ENCODE measurements around the gene DNHD1.

The DNHD1 gene

GRCh38 chr11:6587360-6587953 is 90.4 kb downstream of the DNHD1 start:
- no peaks in the 10 kb centered on the region for H3K4me1 ChIP-seq (ENCODE audit: low read length)
- no peak overlapping the region for H3K4me2 ChIP-seq (ENCODE audit: low read depth, low read length)
- no peaks in the 10 kb centered on the region for H3F3A ChIP-seq (ENCODE audit: insufficient read depth, low read length)
- no peak for DNase-seq
- H3K9ac ChIP-seq (ENCODE audit: low read length), result no peak overlapping the region
- no peaks in the 10 kb centered on the region for H3K9me2 ChIP-seq (replicated peaks; ENCODE audit: insufficient read depth, low read length)
- no peaks in the 10 kb centered on the region for H4K20me1 ChIP-seq (ENCODE audit: insufficient read depth, low read length)
- H2AFZ ChIP-seq (ENCODE audit: low read length), result no peak overlapping the region
- H3K9me3 ChIP-seq (replicated peaks; ENCODE audit: insufficient read depth, low read length), result no peaks in the 10 kb centered on the region
- H3K4me3 ChIP-seq (ENCODE audit: low read length), result no peak overlapping the region
- TF ChIP-seq EZH2phosphoT487 (IDR thresholded peaks at IDR 0.05; ENCODE audit: low read length), result no peak
- H3K27ac ChIP-seq (ENCODE audit: low read length), result no peak overlapping the region
- peaks cover 23% of the 10 kb centered on the region; the same call in 1 of the 2 replicates for H3K79me2 ChIP-seq (ENCODE audit: low read length)
- no peaks in the 10 kb centered on the region for H3K36me3 ChIP-seq (replicated peaks; ENCODE audit: insufficient read depth, low read length)
- no peaks in the 10 kb centered on the region for H3K27me3 ChIP-seq (replicated peaks; ENCODE audit: insufficient read depth, low read length)

GRCh38 chr11:6588018-6588417 is 90.9 kb downstream of the DNHD1 start:
- TF ChIP-seq EZH2phosphoT487 (IDR thresholded peaks at IDR 0.05; ENCODE audit: low read length), result no peak
- TF ChIP-seq EZH2 (optimal IDR thresholded peaks at IDR 0.05; ENCODE audit: low read depth, low read length), result no peak

GRCh38 chr11:6594142-6594768 is 97.2 kb downstream of the DNHD1 start:
- Histone ChIP-seq H3K9me2 (replicated peaks; ENCODE audit: insufficient read depth, low read length) (no peaks in the 10 kb centered on the region), H3K27me3 (replicated peaks; ENCODE audit: insufficient read depth, low read length) (no peaks in the 10 kb centered on the region), H3K4me3 (ENCODE audit: low read length) (no peak overlapping the region), H3K4me2 (ENCODE audit: low read depth, low read length) (no peak overlapping the region), H3K27ac (ENCODE audit: low read length) (no peak overlapping the region), H3K4me1 (ENCODE audit: low read length) (no peaks in the 10 kb centered on the region), H3K79me2 (ENCODE audit: low read length) (peaks cover 41% of the 10 kb centered on the region), H4K20me1 (ENCODE audit: insufficient read depth, low read length) (0 out of 2 replicates have a peak, but pooled peaks cover 3% of the 10 kb centered on the region), H3K9ac (ENCODE audit: low read length) (no peak overlapping the region), H3F3A (ENCODE audit: insufficient read depth, low read length) (no peaks in the 10 kb centered on the region), H2AFZ (ENCODE audit: low read length) (no peak overlapping the region), H3K9me3 (replicated peaks; ENCODE audit: insufficient read depth, low read length) (no peaks in the 10 kb centered on the region), H3K36me3 (replicated peaks; ENCODE audit: insufficient read depth, low read length) (no peaks in the 10 kb centered on the region)
- DNase-seq, result no peak
- no peak for TF ChIP-seq CTCF (IDR thresholded peaks at IDR 0.05; ENCODE audit: low read length)
- no peak for TF ChIP-seq EZH2 (optimal IDR thresholded peaks at IDR 0.05; ENCODE audit: low read depth, low read length)
- no peak for TF ChIP-seq EZH2phosphoT487 (IDR thresholded peaks at IDR 0.05; ENCODE audit: low read length)

More at GRCh38 chr11:6588018-6588417, 90.9 kb downstream of the DNHD1 start:
- Histone ChIP-seq H3K4me3 (ENCODE audit: low read length) (no peak overlapping the region), H3K9me3 (replicated peaks; ENCODE audit: insufficient read depth, low read length) (no peaks in the 10 kb centered on the region), H4K20me1 (ENCODE audit: insufficient read depth, low read length) (no peaks in the 10 kb centered on the region), H3K4me2 (ENCODE audit: low read depth, low read length) (no peak overlapping the region), H3K4me1 (ENCODE audit: low read length) (no peaks in the 10 kb centered on the region), H3K9ac (ENCODE audit: low read length) (no peak overlapping the region), H2AFZ (ENCODE audit: low read length) (no peak overlapping the region), H3K36me3 (replicated peaks; ENCODE audit: insufficient read depth, low read length) (no peaks in the 10 kb centered on the region), H3K27me3 (replicated peaks; ENCODE audit: insufficient read depth, low read length) (no peaks in the 10 kb centered on the region), H3K79me2 (ENCODE audit: low read length) (peaks cover 17% of the 10 kb centered on the region; the same call in 1 of the 2 replicates), H3K27ac (ENCODE audit: low read length) (no peak overlapping the region), H3K9me2 (replicated peaks; ENCODE audit: insufficient read depth, low read length) (no peaks in the 10 kb centered on the region), H3F3A (ENCODE audit: insufficient read depth, low read length) (no peaks in the 10 kb centered on the region)
- DNase-seq, result no peak

- Histone ChIP-seq H3F3A (ENCODE audit: insufficient read depth, low read length) (no peaks in the 10 kb centered on the region), H3K9ac (ENCODE audit: low read length) (no peak overlapping the region), H3K27ac (ENCODE audit: low read length) (no peak overlapping the region), H3K4me3 (ENCODE audit: low read length) (no peak overlapping the region), H3K27me3 (replicated peaks; ENCODE audit: insufficient read depth, low read length) (no peaks in the 10 kb centered on the region), H3K79me2 (ENCODE audit: low read length) (peaks cover 62% of the 10 kb centered on the region), H3K36me3 (replicated peaks; ENCODE audit: insufficient read depth, low read length) (peaks cover 8% of the 10 kb centered on the region; the same call in 1 of the 2 replicates), H4K20me1 (ENCODE audit: insufficient read depth, low read length) (peaks cover 9% of the 10 kb centered on the region; the same call in 1 of the 2 replicates), H3K4me1 (ENCODE audit: low read length) (no peaks in the 10 kb centered on the region), H2AFZ (ENCODE audit: low read length) (no peak overlapping the region), H3K4me2 (ENCODE audit: low read depth, low read length) (no peak overlapping the region), H3K9me2 (replicated peaks; ENCODE audit: insufficient read depth, low read length) (no peaks in the 10 kb centered on the region), H3K9me3 (replicated peaks; ENCODE audit: insufficient read depth, low read length) (no peaks in the 10 kb centered on the region)
- TF ChIP-seq EZH2phosphoT487 (IDR thresholded peaks at IDR 0.05; ENCODE audit: low read length), result no peak
- DNase-seq, result no peak
Observed at GRCh38 chr11:6596239-6596877, 99.3 kb downstream of the DNHD1 start.

Data from MM.1S (cell line).